NCI-H1105 treated with DMSO at 0.1 percent for 48 hours (cell line): ENCODE results near the gene SDHC.
"Not testable (repeated sequence)": the region's sequence is repeated elsewhere in the genome, so short reads cannot be mapped to it uniquely, and the experiment has no call there.

ENCODE experiments used
- DNase-seq: peaks from one replicate; lab custom pipeline; 2025; lab: John Stamatoyannopoulos, UW

The SDHC gene

DNA sequence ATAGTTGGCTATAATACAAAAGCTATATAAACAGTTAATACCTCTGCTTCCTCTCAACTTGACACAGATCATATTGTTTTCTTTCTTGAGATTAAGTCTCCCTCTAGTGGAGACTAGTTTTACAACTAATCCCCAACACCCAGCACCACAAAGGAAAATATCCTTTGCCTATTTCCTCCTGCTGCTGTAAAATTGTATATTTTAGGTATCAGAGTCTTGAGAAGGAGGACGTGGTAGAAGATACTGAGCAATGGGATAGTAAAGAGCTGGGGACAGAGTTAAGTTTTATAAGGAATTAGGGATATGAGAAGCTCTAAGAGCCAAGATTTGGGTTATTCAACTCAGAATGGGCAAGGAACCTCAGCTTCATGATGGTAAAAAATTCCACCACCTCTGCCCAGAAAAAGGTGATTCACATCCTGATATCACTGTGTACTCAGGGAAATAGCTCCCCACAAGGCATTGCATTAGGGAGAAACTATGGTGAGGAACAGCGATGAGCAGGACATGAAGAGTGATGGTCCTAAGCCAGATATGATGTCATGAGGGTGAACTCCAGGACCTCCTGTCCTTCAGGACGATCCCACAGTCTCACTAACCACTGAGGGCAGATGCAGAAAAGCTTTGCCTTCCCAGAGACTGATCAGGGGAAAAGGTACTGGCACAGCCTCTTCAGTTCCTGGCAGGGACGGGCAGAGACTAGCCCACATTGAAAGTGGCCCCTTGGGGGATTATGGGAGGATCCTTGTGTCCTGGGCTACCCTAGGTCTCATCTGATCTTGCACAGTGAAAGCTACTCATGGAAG lies 68.2 kb downstream of the SDHC start:
- peak; percentile 77 for DNase-seq

- no peak for DNase-seq
Measured at GRCh38 chr1:161388639-161389038, 74.5 kb downstream of the SDHC start.

DNA sequence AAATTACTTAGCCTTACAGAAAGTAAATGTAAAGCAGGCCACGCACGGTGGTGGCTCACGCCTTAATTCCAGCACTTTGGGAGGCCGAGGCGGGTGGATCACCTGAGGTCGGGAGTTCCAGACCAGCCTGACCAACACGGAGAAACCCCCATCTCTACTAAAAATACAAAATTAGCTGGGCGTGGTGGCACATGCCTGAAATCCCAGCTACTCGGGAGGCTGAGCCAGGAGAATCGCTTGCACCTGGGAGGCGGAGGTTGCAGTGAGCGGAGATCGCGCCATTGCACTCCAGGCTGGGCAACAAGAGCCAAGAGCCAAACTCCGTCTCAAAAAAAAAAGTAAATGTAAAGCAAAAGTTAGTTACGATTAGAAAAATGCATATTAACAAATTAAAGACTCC lies 75.0 kb downstream of the SDHC start:
- DNase-seq = not testable (repeated sequence)

- peak; percentile 89 for DNase-seq
Measured at GRCh38 chr1:161389691-161390558, 75.7 kb downstream of the SDHC start.

GRCh38 chr1:161390559-161390858 lies 76.3 kb downstream of the SDHC start:
- DNase-seq = no peak

DNA sequence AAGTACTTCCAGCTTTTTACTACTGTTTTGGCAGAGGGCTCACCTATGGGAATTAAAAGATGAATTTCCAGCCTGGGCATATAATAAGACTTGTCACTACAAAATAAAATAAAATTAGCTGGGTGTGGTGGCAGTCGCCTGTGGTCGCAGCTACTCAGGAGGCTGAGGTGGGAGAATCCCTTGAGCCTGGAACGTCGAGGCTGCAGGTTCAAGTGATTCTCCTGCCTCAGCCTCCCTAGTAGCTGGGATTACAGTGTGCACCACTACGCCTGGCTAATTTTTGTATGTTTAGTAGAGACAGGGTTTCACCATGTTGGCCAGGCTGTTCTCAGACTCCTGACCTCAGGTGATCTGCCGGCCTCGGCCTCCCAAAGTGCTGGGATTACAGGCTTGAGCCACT lies 77.0 kb downstream of the SDHC start:
- DNase-seq = not testable (repeated sequence)

DNA sequence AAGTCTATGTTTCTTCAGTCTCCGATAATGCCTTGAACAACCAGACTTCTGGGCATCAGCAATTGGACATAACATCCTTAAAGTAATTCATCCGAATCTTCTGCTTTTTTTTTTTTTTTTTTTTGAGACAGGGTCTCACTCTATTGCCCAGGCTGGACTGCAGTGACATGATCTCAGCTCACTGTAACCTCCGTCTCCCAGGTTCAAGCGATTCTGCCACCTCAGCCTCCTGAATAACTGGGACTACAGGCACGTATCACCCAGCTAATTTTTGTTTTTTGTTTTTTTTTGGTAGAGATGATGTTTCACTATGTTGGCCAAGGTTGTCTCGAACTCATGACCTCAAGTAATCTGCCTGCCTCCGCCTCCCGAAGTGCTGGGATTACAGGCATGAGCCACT lies 77.4 kb downstream of the SDHC start:
- no peak for DNase-seq

- DNase-seq = no peak
Measured at GRCh38 chr1:161393151-161393550, 79.0 kb downstream of the SDHC start.

GRCh38 chr1:161397038-161397437 lies 82.9 kb downstream of the SDHC start:
- not testable (repeated sequence) for DNase-seq

DNA sequence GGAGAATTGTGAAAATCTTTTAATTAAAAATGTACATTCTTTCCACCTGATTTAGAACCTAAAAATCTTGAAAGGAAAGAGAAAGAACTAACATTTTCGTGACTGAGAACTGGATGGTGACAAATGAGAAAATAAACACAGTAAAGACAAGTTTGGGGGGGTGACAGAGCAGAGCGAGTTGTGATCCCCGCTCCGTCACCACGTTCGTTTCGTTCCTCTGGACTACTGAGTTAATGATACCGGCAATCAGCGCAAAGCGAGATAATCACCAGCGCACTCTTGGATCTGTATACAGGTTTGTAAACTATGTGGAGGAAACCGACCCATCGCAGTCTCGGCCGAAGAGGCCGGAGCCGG lies 84.7 kb downstream of the SDHC start:
- DNase-seq = no peak

DNA sequence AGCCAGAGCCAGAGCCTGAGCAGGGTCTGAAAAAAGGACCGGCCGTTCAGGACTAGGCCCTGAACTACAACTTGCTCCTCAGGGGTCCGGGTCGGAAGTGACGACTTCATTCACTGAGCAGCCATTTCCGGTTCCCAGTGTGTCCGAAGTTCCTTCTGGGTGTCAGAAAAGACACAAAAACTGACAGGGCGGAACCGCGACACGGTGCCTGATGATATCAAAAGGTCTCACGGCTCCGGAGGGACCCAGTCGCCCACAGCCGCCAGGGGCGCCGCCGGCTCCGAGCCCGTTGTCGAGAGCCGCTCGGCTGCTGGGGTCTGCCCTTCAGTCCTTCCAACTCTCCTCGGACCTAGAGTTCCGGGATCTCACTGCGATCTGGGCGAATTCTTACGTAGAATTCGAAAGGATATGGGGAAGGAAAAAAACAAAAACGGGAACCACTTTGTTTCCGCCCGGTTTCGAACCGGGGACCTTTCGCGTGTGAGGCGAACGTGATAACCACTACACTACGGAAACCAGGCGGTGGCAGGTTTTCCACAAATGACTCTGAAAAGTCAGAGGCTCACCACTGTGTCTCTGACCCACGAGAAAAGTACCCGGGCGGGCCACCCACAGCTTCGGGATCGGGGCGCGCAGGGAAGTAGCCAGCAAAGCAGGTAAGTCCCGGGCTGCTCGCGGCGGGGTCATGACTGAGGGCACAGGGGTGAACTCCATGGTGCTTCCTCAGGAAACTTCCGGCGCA lies 85.2 kb downstream of the SDHC start:
- peak; percentile 84 for DNase-seq

DNA sequence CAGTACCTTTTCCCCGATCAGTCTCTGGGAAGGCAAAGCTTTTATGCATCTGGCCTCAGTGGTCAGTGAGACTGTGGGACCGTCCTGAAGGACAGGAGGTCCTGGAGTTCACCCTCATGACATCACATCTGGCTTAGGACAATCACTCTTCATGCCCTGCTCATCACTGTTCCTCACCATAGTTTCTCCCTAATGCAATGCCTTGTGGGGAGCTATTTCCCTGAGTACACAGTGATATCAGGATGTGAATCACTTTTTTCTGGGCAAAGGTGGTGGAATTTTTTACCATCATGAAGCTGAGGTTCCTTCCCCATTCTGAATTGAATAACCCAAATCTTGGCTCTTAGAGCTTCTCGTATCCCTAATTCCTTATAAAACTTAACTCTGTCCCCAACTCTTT lies 88.3 kb downstream of the SDHC start:
- DNase-seq = no peak

DNA sequence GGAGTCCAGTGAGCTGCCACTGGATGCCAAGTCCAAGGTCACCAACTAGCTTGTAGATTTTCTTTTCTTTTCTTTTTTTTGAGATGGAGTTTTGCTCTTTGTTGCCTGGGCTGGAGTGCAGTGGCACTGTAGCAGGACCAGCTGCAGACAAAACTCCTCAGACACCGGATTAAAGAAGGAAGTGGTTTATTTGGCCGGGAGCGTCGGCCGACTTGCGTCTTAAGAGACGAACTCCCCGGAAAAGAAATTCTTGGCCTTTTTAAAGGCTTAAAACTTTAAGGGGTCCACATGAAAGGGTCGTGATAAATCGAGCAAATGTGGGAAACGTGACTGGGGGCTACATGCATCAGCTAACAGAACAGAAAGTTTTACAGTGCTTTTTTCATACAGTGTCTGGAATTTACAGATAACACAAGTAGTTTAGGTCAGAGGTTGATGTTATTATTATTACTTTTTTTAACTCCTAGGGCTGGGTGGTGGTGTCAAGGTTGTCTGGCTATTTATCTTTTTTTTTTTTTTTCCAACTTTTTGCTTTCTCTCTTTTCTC lies 89.9 kb downstream of the SDHC start:
- no peak for DNase-seq

DNA sequence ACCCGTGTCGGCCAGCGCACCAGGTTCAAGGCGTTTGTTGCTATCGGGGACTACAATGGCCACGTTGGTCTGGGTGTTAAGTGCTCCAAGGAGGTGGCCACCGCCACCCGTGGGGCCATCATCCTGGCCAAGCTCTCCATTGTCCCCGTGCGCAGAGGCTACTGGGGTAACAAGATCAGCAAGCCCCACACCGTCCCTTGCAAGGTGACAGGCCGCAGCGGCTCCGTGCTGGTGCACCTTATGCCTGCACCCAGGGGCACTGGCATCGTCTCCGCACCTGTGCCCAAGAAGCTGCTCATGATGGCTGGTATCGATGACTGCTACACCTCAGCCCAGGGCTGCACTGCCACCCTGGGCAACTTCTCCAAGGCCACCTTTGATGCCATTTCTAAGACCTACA lies 92.4 kb downstream of the SDHC start:
- DNase-seq = not testable (repeated sequence)

- DNase-seq = no peak
Measured at GRCh38 chr1:161407451-161407985, 93.3 kb downstream of the SDHC start.

DNA sequence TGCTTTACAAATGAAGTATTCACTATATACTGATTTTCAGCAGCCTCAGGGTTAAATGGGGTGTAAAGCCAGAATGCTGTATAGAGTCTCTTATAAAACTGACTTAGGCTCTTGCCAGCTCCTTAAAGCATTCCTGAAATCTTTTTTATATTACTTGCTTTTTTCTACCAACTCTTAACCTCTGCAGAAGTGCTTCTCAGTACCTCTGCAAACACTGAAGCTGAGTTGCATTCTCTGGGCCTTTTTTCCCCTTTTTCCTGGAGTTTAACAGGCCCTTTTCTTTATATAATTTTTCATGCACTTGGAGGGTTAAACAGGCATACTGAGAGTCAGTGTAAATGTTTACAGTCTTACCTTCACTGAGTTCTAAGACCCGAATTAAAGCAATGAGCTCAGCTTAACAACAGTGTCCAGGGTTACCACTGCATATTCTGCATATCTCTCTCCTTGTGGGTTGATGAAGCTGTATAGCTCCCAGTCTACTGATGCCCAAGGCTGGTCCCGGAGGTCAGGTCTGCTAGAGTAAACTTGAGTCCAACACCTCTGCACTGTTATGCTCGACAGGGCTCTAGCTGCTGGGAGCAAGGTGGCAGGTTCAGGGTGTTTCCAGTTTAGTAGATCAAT lies 94.4 kb downstream of the SDHC start:
- DNase-seq = no peak

DNA sequence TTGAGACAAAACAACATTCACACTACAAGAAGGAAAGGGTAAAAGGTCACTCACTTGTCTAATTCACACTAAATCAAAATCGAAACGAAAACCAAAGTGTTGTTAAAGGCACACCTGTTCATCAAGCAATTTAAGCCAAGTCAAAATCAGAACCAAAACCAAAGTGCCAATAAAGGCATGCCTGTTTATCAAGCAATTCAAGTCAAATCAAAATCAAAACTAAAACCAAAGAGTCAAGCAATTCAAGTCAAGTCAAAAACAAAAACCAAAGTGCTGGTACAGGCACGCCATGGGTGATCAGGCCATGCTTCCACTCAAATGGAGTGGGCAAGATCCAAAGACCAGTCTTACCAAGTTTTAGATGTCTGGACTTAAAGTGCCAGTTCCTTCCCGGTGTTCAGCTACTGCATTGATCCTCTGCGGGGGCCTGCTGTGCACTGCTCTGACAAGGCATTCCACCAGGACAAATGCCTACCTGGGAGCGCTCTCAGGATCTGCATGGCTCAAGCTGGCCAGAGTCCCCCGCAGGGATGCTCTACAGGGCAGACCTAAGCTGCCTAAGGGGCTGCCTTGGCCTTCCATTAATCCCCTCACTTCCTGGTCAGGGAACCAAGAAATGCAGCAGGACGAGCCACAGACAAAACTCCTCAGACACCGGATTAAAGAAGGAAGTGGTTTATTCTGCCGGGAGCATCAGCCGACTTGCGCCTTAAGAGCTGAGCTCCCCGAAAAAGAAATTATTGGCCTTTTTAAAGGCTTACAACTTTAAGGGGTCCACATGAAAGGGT lies 95.9 kb downstream of the SDHC start:
- DNase-seq = not testable (repeated sequence)

GRCh38 chr1:161410636-161410970 lies 96.4 kb downstream of the SDHC start:
- DNase-seq = not testable (repeated sequence)
